Loucy (cell line): Measurements from ENCODE around the gene CARD19.

Source experiments
- H2AFZ ChIP-seq: fragments of 200-600 bp; sonication (generic); 2 replicates; pipeline ENCODE4 v1.6.0; 2016; ENCODE audit warnings: antibody characterized with exemption, mild to moderate bottlenecking, low read length, moderate library complexity
- H3F3A ChIP-seq: fragments of 200-600 bp; 2 replicates; pipeline ENCODE4 v1.6.0; 2016; ENCODE audit warnings: antibody characterized with exemption, low read depth, mild to moderate bottlenecking
- H3K27me3 ChIP-seq: fragments of 200-600 bp; sonication (generic); 2 replicates; pipeline ENCODE4 v1.6.1; 2014; ENCODE audit warnings: low read length, mild to moderate bottlenecking; ENCODE audit not compliant: insufficient read depth, poor library complexity, severe bottlenecking
- H3K36me3 ChIP-seq: fragments of 200-600 bp; sonication (generic); 2 replicates; pipeline ENCODE4 v1.6.1; 2016; ENCODE audit warnings: low read length; ENCODE audit not compliant: insufficient read depth
- H3K4me1 ChIP-seq: fragments of 200-600 bp; sonication (generic); 2 replicates; pipeline ENCODE4 v1.5.1; 2014; ENCODE audit warnings: low read length, mild to moderate bottlenecking; ENCODE audit not compliant: insufficient read depth, poor library complexity, severe bottlenecking
- H3K4me2 ChIP-seq: fragments of 200-600 bp; sonication (generic); 2 replicates; pipeline ENCODE4 v1.6.0; 2014; ENCODE audit warnings: antibody characterized with exemption, low read length, low read depth, mild to moderate bottlenecking; ENCODE audit not compliant: poor library complexity, severe bottlenecking
- H3K4me3 ChIP-seq: fragments of 200-600 bp; sonication (generic); 2 replicates; pipeline ENCODE4 v1.5.1; 2014; ENCODE audit warnings: low read length, mild to moderate bottlenecking, mixed read lengths; ENCODE audit not compliant: poor library complexity, severe bottlenecking
- H3K79me2 ChIP-seq: fragments of 200-600 bp; sonication (generic); 2 replicates; pipeline ENCODE4 v1.6.1; 2014; ENCODE audit warnings: low read length; ENCODE audit not compliant: insufficient read depth
- H3K9ac ChIP-seq: fragments of 200-600 bp; sonication (generic); 2 replicates; pipeline ENCODE4 v1.6.0; 2014; ENCODE audit warnings: mild to moderate bottlenecking, low read depth, low read length, moderate library complexity; ENCODE audit not compliant: poor library complexity, severe bottlenecking
- H3K9me2 ChIP-seq: fragments of 200-600 bp; sonication (generic); replicated peaks from 2 replicates; pipeline ENCODE4 v1.6.1; 2016; ENCODE audit warnings: low read depth, low read length, mixed read lengths
- H3K9me3 ChIP-seq: fragments of 200-600 bp; sonication (generic); 2 replicates; pipeline ENCODE4 v1.6.1; 2014; ENCODE audit warnings: mild to moderate bottlenecking, antibody characterized with exemption, low read length, low read depth; ENCODE audit not compliant: insufficient read depth
- H4K20me1 ChIP-seq: fragments of 200-600 bp; sonication (generic); 2 replicates; pipeline ENCODE4 v1.6.0; 2014; ENCODE audit warnings: antibody characterized with exemption, low read length, mild to moderate bottlenecking; ENCODE audit not compliant: insufficient read depth, poor library complexity, severe bottlenecking
- CTCF ChIP-seq: fragments of 200-600 bp; sonication (generic); conservative IDR thresholded peaks from 2 replicates; pipeline ENCODE4 v1.5.1; 2014; ENCODE audit warnings: mild to moderate bottlenecking, antibody characterized with exemption, low read length
- EZH2phosphoT487 ChIP-seq: fragments of 200-600 bp; IDR thresholded peaks from 2 replicates; pipeline ENCODE4 v1.6.1; 2018; ENCODE audit warnings: antibody characterized with exemption, mild to moderate bottlenecking, moderate library complexity, borderline replicate concordance

The CARD19 gene

GRCh38 chr9:93136011-93136440 lies 40.0 kb downstream of the CARD19 start:
- H3K79me2 ChIP-seq = no peaks in the 10 kb centered on the region
- no peaks in the 10 kb centered on the region for H3F3A ChIP-seq
- TF ChIP-seq CTCF (no peak), EZH2phosphoT487 (no peak)
- H3K9ac ChIP-seq = no peak overlapping the region
- no peaks in the 10 kb centered on the region for H3K9me2 ChIP-seq
- no peak overlapping the region for H2AFZ ChIP-seq
- no peaks in the 10 kb centered on the region for H3K9me3 ChIP-seq
- no peaks in the 10 kb centered on the region for H3K27me3 ChIP-seq
- no peak overlapping the region for H3K4me2 ChIP-seq
- H3K4me1 ChIP-seq = peaks cover 14% of the 10 kb centered on the region
- H4K20me1 ChIP-seq = no peaks in the 10 kb centered on the region
- no peak overlapping the region for H3K4me3 ChIP-seq
- no peaks in the 10 kb centered on the region for H3K36me3 ChIP-seq

GRCh38 chr9:93137362-93137761 lies 41.3 kb downstream of the CARD19 start:
- Histone ChIP-seq H3K79me2 (no peaks in the 10 kb centered on the region), H3K4me2 (no peak overlapping the region), H3K9me2 (no peaks in the 10 kb centered on the region), H3K27me3 (no peaks in the 10 kb centered on the region), H4K20me1 (no peaks in the 10 kb centered on the region), H3K4me1 (peaks cover 13% of the 10 kb centered on the region), H3K9me3 (no peaks in the 10 kb centered on the region), H3F3A (no peaks in the 10 kb centered on the region), H3K9ac (no peak overlapping the region), H3K36me3 (no peaks in the 10 kb centered on the region), H3K4me3 (no peak overlapping the region), H2AFZ (no peak overlapping the region)
- TF ChIP-seq EZH2phosphoT487 = no peak
- TF ChIP-seq CTCF = no peak

- H3K4me2 ChIP-seq = no peak overlapping the region
These were observed 42.3 kb downstream of the CARD19 start for GRCh38 chr9:93138171-93138764.

More at GRCh38 chr9:93138171-93138764, 42.3 kb downstream of the CARD19 start:
- H3K9me2 ChIP-seq = no peaks in the 10 kb centered on the region
- no peaks in the 10 kb centered on the region for H3K79me2 ChIP-seq
- TF ChIP-seq CTCF = no peak
- TF ChIP-seq EZH2phosphoT487 = no peak
- no peaks in the 10 kb centered on the region for H3K36me3 ChIP-seq
- peaks cover 9% of the 10 kb centered on the region for H3K4me1 ChIP-seq
- no peaks in the 10 kb centered on the region for H3F3A ChIP-seq
- no peaks in the 10 kb centered on the region for H4K20me1 ChIP-seq
- no peak overlapping the region for H3K9ac ChIP-seq
- H3K9me3 ChIP-seq = no peaks in the 10 kb centered on the region
- no peaks in the 10 kb centered on the region for H3K27me3 ChIP-seq
- no peak overlapping the region for H3K4me3 ChIP-seq
- no peak overlapping the region for H2AFZ ChIP-seq
